Body of pancreas (tissue), 4 donors: Measurements from ENCODE around the gene PI4K2B.
"Not testable (repeated sequence)": the region's sequence is repeated elsewhere in the genome, so short reads cannot be mapped to it uniquely, and the experiment has no call there.

Experiments used
- POLR2A ChIP-seq, 3 donors: fragments of 450-650 bp; IDR thresholded peaks; one replicate each; pipeline ENCODE4 v1.6.1; 2016; ENCODE audit warnings: antibody characterized with exemption in 3 of 3, mild to moderate bottlenecking in 2 of 3
- TF ChIP-seq, protein P1 (sequence below), 7 experiments: fragments of 450-650 bp in 4 of 7; fragments of 200-600 bp in 3 of 7; sonication (generic) in 3 of 7; IDR thresholded peaks; one replicate each; pipeline ENCODE4 v1.5.1; 2016 to 2019; ENCODE audit warnings: antibody characterized with exemption in 7 of 7

DNA sequence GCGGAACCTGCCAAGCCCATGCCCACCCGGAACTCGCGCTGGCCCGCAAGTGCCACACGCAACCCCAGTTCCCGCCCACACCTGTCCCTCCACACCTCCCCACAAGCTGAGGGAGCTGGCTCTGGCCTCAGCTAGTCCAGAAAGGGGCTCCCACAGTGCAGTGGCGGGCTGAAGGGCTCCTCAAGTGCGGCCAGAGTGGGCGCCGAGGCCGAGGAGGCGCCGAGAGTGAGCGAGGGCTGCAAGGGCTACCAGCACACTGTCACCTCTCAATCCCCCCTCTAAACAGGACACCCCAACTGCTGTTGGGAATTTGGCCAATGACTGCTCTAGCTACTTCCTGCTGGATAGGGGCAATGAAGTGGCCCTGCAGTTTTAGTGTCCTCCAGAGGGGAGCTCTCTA is 5.7 kb downstream of the PI4K2B start:
- TF ChIP-seq POLR2A (IDR thresholded peaks at IDR 0.05) = not testable (repeated sequence)
- TF ChIP-seq, protein P1, sequence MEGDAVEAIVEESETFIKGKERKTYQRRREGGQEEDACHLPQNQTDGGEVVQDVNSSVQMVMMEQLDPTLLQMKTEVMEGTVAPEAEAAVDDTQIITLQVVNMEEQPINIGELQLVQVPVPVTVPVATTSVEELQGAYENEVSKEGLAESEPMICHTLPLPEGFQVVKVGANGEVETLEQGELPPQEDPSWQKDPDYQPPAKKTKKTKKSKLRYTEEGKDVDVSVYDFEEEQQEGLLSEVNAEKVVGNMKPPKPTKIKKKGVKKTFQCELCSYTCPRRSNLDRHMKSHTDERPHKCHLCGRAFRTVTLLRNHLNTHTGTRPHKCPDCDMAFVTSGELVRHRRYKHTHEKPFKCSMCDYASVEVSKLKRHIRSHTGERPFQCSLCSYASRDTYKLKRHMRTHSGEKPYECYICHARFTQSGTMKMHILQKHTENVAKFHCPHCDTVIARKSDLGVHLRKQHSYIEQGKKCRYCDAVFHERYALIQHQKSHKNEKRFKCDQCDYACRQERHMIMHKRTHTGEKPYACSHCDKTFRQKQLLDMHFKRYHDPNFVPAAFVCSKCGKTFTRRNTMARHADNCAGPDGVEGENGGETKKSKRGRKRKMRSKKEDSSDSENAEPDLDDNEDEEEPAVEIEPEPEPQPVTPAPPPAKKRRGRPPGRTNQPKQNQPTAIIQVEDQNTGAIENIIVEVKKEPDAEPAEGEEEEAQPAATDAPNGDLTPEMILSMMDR (IDR thresholded peaks at IDR 0.05) = not testable (repeated sequence)
